ENCODE results near the gene TBC1D22A.

The TBC1D22A gene

GRCh38 chr22:46800102-46800857 is 37.8 kb downstream of the TBC1D22A start:
- intact Hi-C loops (cut with DNase I), result no loop called here
- no peak for DNase-seq

DNA sequence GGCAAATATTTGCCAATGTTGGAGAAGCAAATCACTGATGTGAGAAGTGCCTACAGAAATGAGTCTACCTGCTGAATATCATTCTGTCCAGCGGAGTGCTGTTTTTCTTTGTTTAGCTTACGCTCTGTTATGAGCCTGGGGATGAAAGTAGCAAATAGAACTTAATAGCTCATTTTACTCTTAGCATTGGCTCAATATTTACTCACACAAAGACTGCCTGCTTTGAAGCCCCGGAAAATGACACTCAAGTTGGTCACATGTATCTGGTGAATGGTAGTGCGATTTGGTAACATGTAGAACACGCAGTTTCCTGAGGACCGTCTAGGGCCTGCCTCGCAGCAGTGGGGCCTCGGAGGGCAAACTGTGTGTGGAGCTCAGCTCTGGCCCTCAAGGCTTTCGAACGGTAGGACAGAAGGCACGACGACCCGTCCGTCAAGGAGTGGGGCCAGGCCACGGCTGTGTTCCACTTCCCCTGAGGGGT is 38.9 kb downstream of the TBC1D22A start:
- no peak for DNase-seq
- intact Hi-C loops (cut with DNase I), result no loop called here

DNA sequence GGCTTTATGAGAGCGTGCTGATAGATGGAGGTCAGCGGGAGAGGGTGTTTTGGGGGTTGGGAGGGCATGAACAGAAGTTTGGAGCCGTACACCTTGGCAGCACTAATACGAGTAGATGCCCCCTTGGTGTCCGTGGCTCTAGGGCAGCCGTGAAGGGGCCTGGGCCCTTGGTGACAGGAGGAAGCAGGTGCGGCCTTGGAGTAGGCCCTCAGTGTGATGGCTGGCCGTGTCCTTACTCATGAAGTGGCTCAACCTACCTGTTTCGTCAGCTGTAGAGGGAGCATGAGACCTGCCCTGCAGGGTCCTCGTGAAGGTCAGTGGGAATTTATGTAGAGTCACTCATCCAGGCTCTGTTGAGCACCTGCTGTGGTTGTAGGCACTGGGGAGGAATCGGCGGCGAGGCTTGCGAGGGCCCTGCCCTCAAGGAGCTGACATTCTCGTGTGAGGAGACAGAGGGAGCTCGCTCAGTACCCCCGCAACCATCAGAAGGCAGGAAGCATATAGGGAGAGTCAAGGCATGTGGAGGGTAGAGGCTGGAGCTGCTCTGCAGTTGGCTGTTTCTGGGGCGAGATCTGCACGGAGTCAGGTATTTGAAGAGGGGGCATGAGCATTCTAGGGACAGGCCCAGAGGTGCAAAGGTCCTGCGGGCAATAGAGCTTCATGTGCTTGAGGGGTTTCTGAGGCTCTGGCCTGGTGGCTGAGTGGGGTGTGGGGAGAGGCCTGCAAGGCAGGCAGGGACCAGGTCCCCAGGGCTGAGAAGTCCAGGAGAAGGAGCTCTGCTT is 39.6 kb downstream of the TBC1D22A start:
- intact Hi-C loops (cut with DNase I), result no loop called here
- DNase-seq, result no peak

- intact Hi-C loops (cut with DNase I), result no loop called here
- no peak for DNase-seq
Measured at GRCh38 chr22:46802608-46803027, 40.2 kb downstream of the TBC1D22A start.

GRCh38 chr22:46803031-46803880 is 40.8 kb downstream of the TBC1D22A start:
- peak in 20 of 42 donors; percentile 21 to 68 (median 42) for DNase-seq
- intact Hi-C loops (cut with DNase I), result no loop called here

- DNase-seq, result no peak
- intact Hi-C loops (cut with DNase I), result no loop called here
Measured at GRCh38 chr22:46803936-46804335, 41.5 kb downstream of the TBC1D22A start.

DNA sequence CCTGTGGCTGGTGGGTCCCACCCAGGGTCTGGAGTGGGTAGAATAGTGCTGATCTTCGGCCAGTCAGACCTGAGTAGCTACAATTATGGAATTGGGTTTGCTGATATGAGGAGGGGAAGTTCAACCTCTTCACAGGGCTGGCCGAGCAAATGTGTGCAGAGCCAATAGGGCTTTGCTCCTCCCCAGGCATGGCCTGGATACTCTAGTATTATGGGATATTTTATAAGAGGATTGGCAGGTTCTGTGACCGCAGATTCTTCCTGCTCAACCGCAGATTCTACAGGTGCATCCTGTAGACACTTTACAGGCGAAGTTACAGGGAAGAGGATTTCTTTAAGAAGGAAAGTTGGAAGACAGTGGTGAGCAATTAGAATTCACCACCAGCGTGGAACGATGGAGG is 44.3 kb downstream of the TBC1D22A start:
- intact Hi-C loops (cut with DNase I), result no loop called here
- DNase-seq, result no peak

GRCh38 chr22:46807458-46807857 is 45.0 kb downstream of the TBC1D22A start:
- intact Hi-C loops (cut with DNase I), result no loop called here

DNA sequence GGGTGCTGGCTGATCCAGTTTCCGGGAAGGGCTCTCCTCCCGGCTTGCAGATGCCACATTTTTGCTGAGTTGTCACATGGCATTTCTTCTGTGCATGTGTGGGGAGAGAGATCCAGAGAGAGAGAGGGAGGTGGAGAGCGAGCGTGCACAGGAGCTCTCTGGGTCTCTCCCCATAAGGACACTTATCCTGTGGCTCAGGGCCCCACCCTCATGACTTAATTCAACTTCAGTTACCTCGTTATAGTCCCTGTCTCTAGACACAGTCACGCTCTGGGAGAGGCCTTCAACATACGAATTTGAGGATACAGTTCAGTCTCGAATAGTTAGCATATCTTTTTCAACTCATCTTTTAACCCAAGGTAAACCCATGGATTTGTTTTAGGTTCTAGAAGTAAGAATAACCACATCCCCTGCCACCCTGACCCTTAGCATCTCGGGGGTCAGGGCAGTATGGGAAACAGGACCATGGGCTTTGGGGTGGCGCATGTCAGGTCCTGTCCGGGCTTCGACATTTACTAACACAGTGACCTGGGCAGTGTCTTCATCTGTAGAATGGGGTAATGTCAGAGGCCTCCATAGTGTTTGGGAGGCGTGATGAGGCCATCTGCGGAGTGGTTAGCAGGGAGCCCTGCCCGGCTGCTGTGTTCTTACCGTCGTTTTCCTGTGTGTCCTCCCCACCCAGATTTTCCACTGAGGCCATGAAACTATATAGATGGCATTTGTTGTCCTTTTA is 46.9 kb downstream of the TBC1D22A start:
- DNase-seq, result no peak
- intact Hi-C loops (cut with DNase I), result no loop called here

More at GRCh38 chr22:46807458-46807857, 45.0 kb downstream of the TBC1D22A start:
- DNase-seq, result no peak

GRCh38 chr22:46810856-46811786 is 48.7 kb downstream of the TBC1D22A start:
- DNase-seq, result peak in 1 of 42 donors; percentile 12
- intact Hi-C loops (cut with DNase I), result no loop called here

DNA sequence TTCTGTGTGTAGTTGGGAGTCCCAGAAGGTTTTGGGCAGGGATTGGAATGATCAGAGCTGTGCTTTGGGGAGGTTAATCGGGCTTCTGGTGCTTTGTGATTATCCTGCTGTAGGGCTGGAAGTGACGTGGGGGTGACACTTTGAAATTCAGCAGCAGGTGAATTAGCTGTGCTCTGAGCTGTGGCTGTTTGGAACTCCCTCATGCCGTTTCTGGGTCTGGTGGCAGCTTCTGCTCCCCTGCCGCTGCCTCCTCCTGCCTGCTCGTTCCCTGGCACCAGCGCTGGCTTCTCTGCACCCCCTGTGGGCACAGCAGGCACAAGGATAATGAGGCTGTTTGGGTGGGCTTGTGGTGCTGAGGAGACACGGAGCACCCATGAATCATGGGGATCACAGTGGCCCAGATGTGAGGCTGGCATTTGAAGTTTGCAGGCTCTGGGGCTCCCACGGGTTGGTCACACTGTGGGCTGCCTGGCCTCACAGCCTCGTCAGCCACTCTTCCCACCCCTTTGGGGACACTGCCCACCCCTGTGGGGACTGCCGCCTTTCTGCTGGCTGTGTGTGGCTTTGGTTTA is 49.7 kb downstream of the TBC1D22A start:
- peak in 10 of 42 donors; percentile 1 to 47 (median 28) for DNase-seq
- intact Hi-C loops (cut with DNase I), result no loop called here

GRCh38 chr22:46812788-46813187 is 50.3 kb downstream of the TBC1D22A start:
- peak in 2 of 42 donors; percentile 10 to 14 for DNase-seq
- intact Hi-C loops (cut with DNase I), result no loop called here

- DNase-seq, result peak in 2 of 42 donors; percentile 3 to 18
Measured at GRCh38 chr22:46813816-46814597, 51.6 kb downstream of the TBC1D22A start.

DNA sequence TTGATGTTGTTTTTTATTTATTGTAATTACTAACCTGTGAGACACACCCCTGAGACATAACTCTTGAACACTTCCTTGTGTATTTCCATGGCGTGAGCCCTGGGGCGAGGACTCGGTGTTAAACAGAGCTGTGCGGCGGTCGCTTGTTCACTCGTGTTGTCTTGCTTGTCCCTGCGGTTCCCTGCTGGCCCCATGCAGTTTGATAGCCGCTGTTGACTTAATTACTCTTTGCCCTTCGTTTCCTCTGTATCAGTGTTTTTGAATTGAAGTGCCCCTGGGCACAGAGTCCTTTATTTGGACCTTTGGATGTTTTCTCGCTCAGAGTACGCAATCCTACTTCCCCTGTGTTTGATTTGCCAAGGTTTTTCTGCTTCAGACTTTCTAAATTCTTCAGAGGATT is 52.7 kb downstream of the TBC1D22A start:
- intact Hi-C loops (cut with DNase I), result no loop called here
- DNase-seq, result peak in 2 of 42 donors; percentile 6 to 15

More at GRCh38 chr22:46813816-46814597, 51.6 kb downstream of the TBC1D22A start:
- intact Hi-C loops (cut with DNase I), result no loop called here

- no peak for DNase-seq
- intact Hi-C loops (cut with DNase I), result no loop called here
Measured at GRCh38 chr22:46815559-46815895, 53.1 kb downstream of the TBC1D22A start.

All from head of caudate nucleus (tissue), 42 donors.